Smooth muscle cell (in vitro differentiated cells): ENCODE data around the gene SDK1. TPM values are rescaled to one million over a fixed set of nuclear protein-coding genes. Genes with fewer than 3 reads are reported as not detected.

Source experiments
- DNase-seq: peaks from one replicate; lab custom pipeline; 2025; ENCODE audit not compliant: unreplicated experiment; lab: John Stamatoyannopoulos, UW
- H2AFZ ChIP-seq: fragments of 200-600 bp; sonication (generic); 2 replicates; pipeline ENCODE4 v1.6.0; 2016; ENCODE audit warnings: antibody characterized with exemption, low read depth, mild to moderate bottlenecking
- H3F3A ChIP-seq: fragments of 200-600 bp; sonication (generic); 2 replicates; pipeline ENCODE4 v1.6.0; 2017; ENCODE audit warnings: antibody characterized with exemption, low read depth
- H3K27ac ChIP-seq: fragments of 200-600 bp; sonication (generic); 2 replicates; pipeline ENCODE4 v1.5.1; 2016; ENCODE audit warnings: low read depth, mild to moderate bottlenecking
- H3K27me3 ChIP-seq: fragments of 200-600 bp; sonication (generic); 2 replicates; pipeline ENCODE4 v1.6.1; 2016; ENCODE audit warnings: low read depth, mild to moderate bottlenecking
- H3K36me3 ChIP-seq: fragments of 200-600 bp; sonication (generic); 2 replicates; pipeline ENCODE4 v1.5.1; 2016; ENCODE audit warnings: low read depth
- H3K4me1 ChIP-seq: fragments of 200-600 bp; sonication (generic); 2 replicates; pipeline ENCODE4 v1.5.1; 2016; ENCODE audit warnings: low read depth
- H3K4me2 ChIP-seq: fragments of 200-600 bp; sonication (generic); 2 replicates; pipeline ENCODE4 v1.6.0; 2016; ENCODE audit warnings: mild to moderate bottlenecking
- H3K4me3 ChIP-seq: fragments of 200-600 bp; sonication (generic); 2 replicates; pipeline ENCODE4 v1.5.1; 2016; ENCODE audit warnings: mild to moderate bottlenecking
- H3K79me2 ChIP-seq: fragments of 200-600 bp; sonication (generic); 2 replicates; pipeline ENCODE4 v1.6.0; 2016; ENCODE audit warnings: low read depth, mild to moderate bottlenecking
- H3K9ac ChIP-seq: fragments of 200-600 bp; sonication (generic); 2 replicates; pipeline ENCODE4 v1.6.0; 2016; ENCODE audit warnings: low read depth
- H3K9me3 ChIP-seq: fragments of 200-600 bp; sonication (generic); replicated peaks from 2 replicates; pipeline ENCODE4 v1.5.1; 2016; ENCODE audit warnings: low read depth
- H4K20me1 ChIP-seq: fragments of 200-600 bp; sonication (generic); 2 replicates; pipeline ENCODE4 v1.6.0; 2016; ENCODE audit warnings: low read depth
- CTCF ChIP-seq: fragments of 200-600 bp; sonication (generic); IDR thresholded peaks from 2 replicates; pipeline ENCODE4 v1.5.1; 2017; ENCODE audit warnings: borderline replicate concordance, mild to moderate bottlenecking, antibody characterized with exemption; ENCODE audit not compliant: insufficient read depth, poor library complexity, severe bottlenecking
- WGBS: methylation state at CpG from one replicate; pipeline ENCODE4 v1.1.7; 2016; ENCODE audit warnings: low lambda C conversion rate; 5-methylcytosine and 5-hydroxymethylcytosine counted together
- polyA plus RNA-seq: library from polyadenylated mRNA; unstranded; fragments of >200 nt; fragmentation: Nextera tagmentation; extraction: Ambion mirVana; gene quantifications from 2 replicates; pipeline ENCODE4 v1.2.1, GENCODE V29; 2016
- total RNA-seq: library from RNA; depleted of rRNA; stranded (reverse); fragments of >200 nt; gene quantifications from 2 replicates; pipeline ENCODE4 v1.2.3, GENCODE V29; 2014

The SDK1 gene
- total and polyA plus RNA-seq, 2 experiments from 2014 or later: 1.1 to 2.5 TPM

DNA sequence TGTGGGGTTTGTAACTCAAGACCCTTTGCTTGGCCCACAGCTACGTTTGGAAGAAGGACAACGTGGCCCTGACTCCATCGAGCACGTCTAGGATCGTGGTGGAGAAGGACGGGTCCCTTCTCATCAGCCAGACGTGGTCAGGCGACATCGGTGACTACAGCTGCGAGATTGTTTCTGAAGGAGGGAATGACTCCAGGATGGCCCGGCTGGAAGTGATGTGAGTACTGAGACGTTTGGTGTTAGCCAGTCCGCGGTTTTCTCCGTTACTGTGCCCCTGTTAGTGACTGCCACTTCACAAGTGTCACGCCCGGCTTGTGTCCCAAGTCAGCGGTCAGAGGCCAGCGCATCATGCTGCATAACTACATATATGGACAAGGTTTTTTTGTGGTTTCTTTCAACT lies 673.3 kb downstream of the SDK1 start:
- WGBS: 94% methylated on average over 19 of the region's 19 CpGs
- no peaks in the 10 kb centered on the region for H3K9me3 ChIP-seq

GRCh38 chr7:3975371-3975770 lies 674.3 kb downstream of the SDK1 start:
- Histone ChIP-seq H3K4me3 (no peak overlapping the region), H3K9me3 (no peaks in the 10 kb centered on the region), H3K4me2 (no peak overlapping the region), H3K4me1 (no peaks in the 10 kb centered on the region), H3K36me3 (no peaks in the 10 kb centered on the region), H3K79me2 (no peaks in the 10 kb centered on the region), H3K27me3 (no peaks in the 10 kb centered on the region), H3F3A (no peaks in the 10 kb centered on the region), H3K27ac (no peak overlapping the region), H3K9ac (no peak overlapping the region), H2AFZ (no peak overlapping the region), H4K20me1 (no peaks in the 10 kb centered on the region)
- no peak for TF ChIP-seq CTCF
- WGBS: 87% methylated on average over 6 of the region's 6 CpGs
- no peak for DNase-seq

More for the DNA sequence above, 673.3 kb downstream of the SDK1 start:
- no peak overlapping the region for H3K9ac ChIP-seq
- H3K4me1 ChIP-seq: no peaks in the 10 kb centered on the region
- no peaks in the 10 kb centered on the region for H3F3A ChIP-seq
- H3K79me2 ChIP-seq: no peaks in the 10 kb centered on the region
- no peak overlapping the region for H3K27ac ChIP-seq
- DNase-seq: no peak
- H3K4me3 ChIP-seq: no peak overlapping the region
- H3K4me2 ChIP-seq: no peak overlapping the region
- no peaks in the 10 kb centered on the region for H4K20me1 ChIP-seq
- H2AFZ ChIP-seq: no peak overlapping the region
- H3K27me3 ChIP-seq: no peaks in the 10 kb centered on the region
- no peaks in the 10 kb centered on the region for H3K36me3 ChIP-seq
- no peak for TF ChIP-seq CTCF

GRCh38 chr7:3977391-3977790 lies 676.3 kb downstream of the SDK1 start:
- no peak for TF ChIP-seq CTCF
- Histone ChIP-seq H3K9me3 (no peaks in the 10 kb centered on the region), H2AFZ (no peak overlapping the region), H3K36me3 (no peaks in the 10 kb centered on the region), H3F3A (no peaks in the 10 kb centered on the region), H3K4me2 (no peak overlapping the region), H4K20me1 (no peaks in the 10 kb centered on the region), H3K79me2 (no peaks in the 10 kb centered on the region), H3K4me1 (no peaks in the 10 kb centered on the region), H3K27ac (no peak overlapping the region), H3K4me3 (no peak overlapping the region), H3K27me3 (no peaks in the 10 kb centered on the region), H3K9ac (no peak overlapping the region)
- no peak for DNase-seq
- 98% methylated on average over 12 of the region's 12 CpGs for WGBS

GRCh38 chr7:3978839-3979238 lies 677.8 kb downstream of the SDK1 start:
- no peaks in the 10 kb centered on the region for H3F3A ChIP-seq
- H3K4me2 ChIP-seq: no peak overlapping the region
- 88% methylated on average over 8 of the region's 8 CpGs for WGBS
- no peaks in the 10 kb centered on the region for H3K4me1 ChIP-seq
- no peak overlapping the region for H3K4me3 ChIP-seq
- H3K79me2 ChIP-seq: no peaks in the 10 kb centered on the region
- no peaks in the 10 kb centered on the region for H4K20me1 ChIP-seq
- no peaks in the 10 kb centered on the region for H3K27me3 ChIP-seq
- H3K27ac ChIP-seq: no peak overlapping the region
- H3K9ac ChIP-seq: no peak overlapping the region
- no peak for TF ChIP-seq CTCF
- DNase-seq: no peak
- no peaks in the 10 kb centered on the region for H3K36me3 ChIP-seq
- no peak overlapping the region for H2AFZ ChIP-seq
- H3K9me3 ChIP-seq: no peaks in the 10 kb centered on the region
